ENCODE data around the gene FMOD.

The FMOD gene

GRCh38 chr1:203327684-203328457 lies 23.1 kb downstream of the FMOD start (continued):
- TF ChIP-seq ZNF449 (tag by site-specific recombination; IDR thresholded peaks at IDR 0.05), result peak; percentile 84
- no peak for TF ChIP-seq ZNF292 (tag by site-specific recombination; IDR thresholded peaks at IDR 0.05; ENCODE audit: borderline replicate concordance, low read depth)
- TF ChIP-seq ZNF624 (tag by site-specific recombination; IDR thresholded peaks at IDR 0.05), result no peak; the same call in 1 of the 2 replicates
- TF ChIP-seq ZNF140 (tag by site-specific recombination; IDR thresholded peaks at IDR 0.05), result no peak
- TF ChIP-seq ZNF366 (tag by site-specific recombination; conservative IDR thresholded peaks at IDR 0.05), result peak; percentile 67
- TF ChIP-seq ZNF645 (tag by site-specific recombination; IDR thresholded peaks at IDR 0.05), result no peak
- 0 out of 2 replicates have a peak, but pooled peaks have one; percentile 47 for TF ChIP-seq ZNF76 (tag by site-specific recombination; IDR thresholded peaks at IDR 0.05; ENCODE audit: borderline replicate concordance, low read depth)
- peak; percentile 39; the same call in 1 of the 2 replicates for TF ChIP-seq ZNF391 (tag by site-specific recombination; IDR thresholded peaks at IDR 0.05; ENCODE audit: borderline replicate concordance, low read depth)
- TF ChIP-seq ZNF626 (tag by site-specific recombination; IDR thresholded peaks at IDR 0.05), result no peak
- no peak; the same call in none of the 2 replicates for TF ChIP-seq KLF16 (tag by site-specific recombination; IDR thresholded peaks at IDR 0.05)
- peak; percentile 44; the same call in 1 of the 2 replicates for TF ChIP-seq ZNF610 (tag by site-specific recombination; IDR thresholded peaks at IDR 0.05; ENCODE audit: borderline replicate concordance)
- TF ChIP-seq ZNF221 (tag by site-specific recombination; IDR thresholded peaks at IDR 0.05; ENCODE audit: borderline replicate concordance), result no peak
- TF ChIP-seq ZNF560 (tag by site-specific recombination; IDR thresholded peaks at IDR 0.05; ENCODE audit: borderline replicate concordance), result no peak
- TF ChIP-seq ZXDB (tag by site-specific recombination; IDR thresholded peaks at IDR 0.05), result peak; percentile 59
- no peak for TF ChIP-seq ZNF785 (tag by site-specific recombination; IDR thresholded peaks at IDR 0.05)
- no peak for TF ChIP-seq ZNF518A (tag by site-specific recombination; conservative IDR thresholded peaks at IDR 0.05; ENCODE audit: low read depth)
- TF ChIP-seq, protein P1, sequence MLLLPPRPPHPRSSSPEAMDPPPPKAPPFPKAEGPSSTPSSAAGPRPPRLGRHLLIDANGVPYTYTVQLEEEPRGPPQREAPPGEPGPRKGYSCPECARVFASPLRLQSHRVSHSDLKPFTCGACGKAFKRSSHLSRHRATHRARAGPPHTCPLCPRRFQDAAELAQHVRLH (tag by site-specific recombination; IDR thresholded peaks at IDR 0.05), result peak; percentile 94; the same call in 1 of the 2 replicates
- peak; percentile 14; the same call in 1 of the 2 replicates for TF ChIP-seq REST (tag by site-specific recombination; IDR thresholded peaks at IDR 0.05)
- TF ChIP-seq ZNF114 (tag by site-specific recombination; IDR thresholded peaks at IDR 0.05), result no peak
- TF ChIP-seq OSR2 (tag by site-specific recombination; IDR thresholded peaks at IDR 0.05), result peak; percentile 49; the same call in 1 of the 2 replicates
- TF ChIP-seq ZNF24 (tag by site-specific recombination; IDR thresholded peaks at IDR 0.05), result peak; percentile 56; the same call in 1 of the 2 replicates
- TF ChIP-seq, protein P2, sequence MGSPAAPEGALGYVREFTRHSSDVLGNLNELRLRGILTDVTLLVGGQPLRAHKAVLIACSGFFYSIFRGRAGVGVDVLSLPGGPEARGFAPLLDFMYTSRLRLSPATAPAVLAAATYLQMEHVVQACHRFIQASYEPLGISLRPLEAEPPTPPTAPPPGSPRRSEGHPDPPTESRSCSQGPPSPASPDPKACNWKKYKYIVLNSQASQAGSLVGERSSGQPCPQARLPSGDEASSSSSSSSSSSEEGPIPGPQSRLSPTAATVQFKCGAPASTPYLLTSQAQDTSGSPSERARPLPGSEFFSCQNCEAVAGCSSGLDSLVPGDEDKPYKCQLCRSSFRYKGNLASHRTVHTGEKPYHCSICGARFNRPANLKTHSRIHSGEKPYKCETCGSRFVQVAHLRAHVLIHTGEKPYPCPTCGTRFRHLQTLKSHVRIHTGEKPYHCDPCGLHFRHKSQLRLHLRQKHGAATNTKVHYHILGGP (tag by site-specific recombination; IDR thresholded peaks at IDR 0.05), result no peak
- TF ChIP-seq ZNF654 (tag by site-specific recombination; IDR thresholded peaks at IDR 0.05; ENCODE audit: low read depth), result peak; percentile 22
- TF ChIP-seq, protein P3, sequence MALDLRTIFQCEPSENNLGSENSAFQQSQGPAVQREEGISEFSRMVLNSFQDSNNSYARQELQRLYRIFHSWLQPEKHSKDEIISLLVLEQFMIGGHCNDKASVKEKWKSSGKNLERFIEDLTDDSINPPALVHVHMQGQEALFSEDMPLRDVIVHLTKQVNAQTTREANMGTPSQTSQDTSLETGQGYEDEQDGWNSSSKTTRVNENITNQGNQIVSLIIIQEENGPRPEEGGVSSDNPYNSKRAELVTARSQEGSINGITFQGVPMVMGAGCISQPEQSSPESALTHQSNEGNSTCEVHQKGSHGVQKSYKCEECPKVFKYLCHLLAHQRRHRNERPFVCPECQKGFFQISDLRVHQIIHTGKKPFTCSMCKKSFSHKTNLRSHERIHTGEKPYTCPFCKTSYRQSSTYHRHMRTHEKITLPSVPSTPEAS (tag by site-specific recombination; IDR thresholded peaks at IDR 0.05), result peak; percentile 51; the same call in 1 of the 2 replicates
